Progenitor cell of endocrine pancreas (in vitro differentiated cells): Measurements from ENCODE around the gene DUSP3. TPM values are rescaled to one million over a fixed set of nuclear protein-coding genes. Genes with fewer than 3 reads are reported as not detected.

Experiments
- DNase-seq: peaks from one replicate; pipeline ENCODE4 v3.0.0; 2021; ENCODE audit warnings: low spot score; ENCODE audit not compliant: unreplicated experiment
- H3K27ac Mint-ChIP-seq: 2 replicates; pipeline ENCODE4 v1.8.0; 2021; ENCODE audit warnings: mild to moderate bottlenecking, moderate library complexity, mixed read lengths
- H3K27me3 Mint-ChIP-seq: 2 replicates; pipeline ENCODE4 v1.8.0; 2021; ENCODE audit warnings: mixed read lengths
- H3K36me3 Mint-ChIP-seq: 2 replicates; pipeline ENCODE4 v1.8.0; 2022; ENCODE audit warnings: mixed read lengths; ENCODE audit not compliant: insufficient read depth
- H3K4me1 Mint-ChIP-seq: 2 replicates; pipeline ENCODE4 v1.8.0; 2021; ENCODE audit warnings: low read depth, mixed read lengths
- H3K4me3 Mint-ChIP-seq: 2 replicates; pipeline ENCODE4 v1.8.0; 2021; ENCODE audit warnings: low read depth, mild to moderate bottlenecking, moderate library complexity, mixed read lengths
- H3K9me3 Mint-ChIP-seq: 2 replicates; pipeline ENCODE4 v1.8.0; 2021; ENCODE audit warnings: low read depth, mixed read lengths
- CTCF ChIP-seq: fragments of 200-600 bp; sonication (generic); IDR thresholded peaks from one replicate; pipeline ENCODE4 v1.5.0; 2021; ENCODE audit warnings: antibody characterized with exemption, mild to moderate bottlenecking; ENCODE audit not compliant: unreplicated experiment
- total RNA-seq: library from RNA; stranded (reverse); gene quantifications from 2 replicates; pipeline ENCODE4 v1.2.1, GENCODE V29; 2021

DUSP3 gene
- total RNA-seq, 1 donor from 2014 or later = 58.0 TPM

- H3K27ac Mint-ChIP-seq = no peak overlapping the region
- DNase-seq = no peak
- no peak overlapping the region for H3K4me3 Mint-ChIP-seq
- H3K4me1 Mint-ChIP-seq = no peaks in the 10 kb centered on the region
- no peaks in the 10 kb centered on the region for H3K36me3 Mint-ChIP-seq
- peaks cover 11% of the 10 kb centered on the region for H3K27me3 Mint-ChIP-seq
- TF ChIP-seq CTCF = no peak
- peaks cover 2% of the 10 kb centered on the region for H3K9me3 Mint-ChIP-seq
Measured at GRCh38 chr17:43736389-43736788, 42.4 kb downstream of the DUSP3 start.

DNA sequence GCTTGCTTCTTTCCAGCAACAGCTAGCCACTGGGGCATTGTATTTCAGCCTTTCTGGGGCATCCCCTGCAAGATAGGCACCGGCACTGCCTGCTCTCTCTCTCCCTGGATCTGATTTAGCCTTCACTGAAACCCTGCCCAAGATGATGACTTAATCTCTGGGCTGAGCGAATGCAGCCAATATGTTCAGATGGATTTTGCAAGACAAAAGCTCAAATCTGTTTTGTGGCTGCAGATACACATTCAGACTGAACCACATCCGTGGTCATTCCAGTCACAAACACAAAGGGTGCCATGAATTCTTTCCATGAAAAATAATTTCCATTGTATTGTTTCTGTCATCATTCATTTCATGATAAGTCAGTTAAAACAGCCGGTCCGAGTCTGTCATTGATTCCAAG, 44.4 kb downstream of the DUSP3 start:
- no peak for DNase-seq
- peaks cover 2% of the 10 kb centered on the region for H3K9me3 Mint-ChIP-seq
- H3K27me3 Mint-ChIP-seq = peaks cover 8% of the 10 kb centered on the region
- no peaks in the 10 kb centered on the region for H3K4me1 Mint-ChIP-seq
- no peak overlapping the region for H3K4me3 Mint-ChIP-seq
- H3K27ac Mint-ChIP-seq = no peak overlapping the region
- no peaks in the 10 kb centered on the region for H3K36me3 Mint-ChIP-seq
- TF ChIP-seq CTCF = no peak

- H3K4me3 Mint-ChIP-seq = no peak overlapping the region
- peaks cover 2% of the 10 kb centered on the region for H3K9me3 Mint-ChIP-seq
- TF ChIP-seq CTCF = no peak
- H3K36me3 Mint-ChIP-seq = no peaks in the 10 kb centered on the region
- no peak overlapping the region for H3K27ac Mint-ChIP-seq
- no peaks in the 10 kb centered on the region for H3K4me1 Mint-ChIP-seq
- no peak for DNase-seq
- peaks cover 8% of the 10 kb centered on the region for H3K27me3 Mint-ChIP-seq
Measured at GRCh38 chr17:43733956-43734355, 44.8 kb downstream of the DUSP3 start.

DNA sequence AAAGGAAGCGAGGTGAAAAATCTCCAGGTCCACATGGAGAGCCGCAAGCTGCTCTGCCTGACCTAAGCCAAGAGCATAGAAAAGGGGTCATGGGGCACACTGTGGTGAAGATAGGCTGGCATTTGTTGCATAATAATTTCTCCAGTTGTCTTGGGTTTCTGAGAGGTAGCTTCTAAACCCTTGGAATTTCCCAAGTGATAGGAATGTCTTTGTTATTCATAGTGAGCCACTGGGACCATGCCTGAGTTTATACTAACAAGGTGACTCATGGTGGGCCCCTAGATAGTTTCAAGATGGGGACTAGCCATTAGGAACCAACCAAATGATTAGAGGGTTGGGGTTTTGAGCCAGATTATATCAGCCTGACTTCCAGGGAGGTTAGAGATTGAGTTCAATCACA, 45.8 kb downstream of the DUSP3 start:
- no peak overlapping the region for H3K4me3 Mint-ChIP-seq
- DNase-seq = no peak
- TF ChIP-seq CTCF = no peak

GRCh38 chr17:43728081-43728480, 50.7 kb downstream of the DUSP3 start:
- H3K4me1 Mint-ChIP-seq = peaks cover 5% of the 10 kb centered on the region
- DNase-seq = no peak
- H3K4me3 Mint-ChIP-seq = no peak overlapping the region
- no peak for TF ChIP-seq CTCF
- H3K36me3 Mint-ChIP-seq = no peaks in the 10 kb centered on the region
- H3K27ac Mint-ChIP-seq = no peak overlapping the region
- no peaks in the 10 kb centered on the region for H3K27me3 Mint-ChIP-seq
- H3K9me3 Mint-ChIP-seq = peaks cover under 1% of the 10 kb centered on the region

More for the DNA sequence above, 45.8 kb downstream of the DUSP3 start:
- no peaks in the 10 kb centered on the region for H3K36me3 Mint-ChIP-seq
- H3K9me3 Mint-ChIP-seq = peaks cover 2% of the 10 kb centered on the region
- H3K27me3 Mint-ChIP-seq = peaks cover 5% of the 10 kb centered on the region
- no peaks in the 10 kb centered on the region for H3K4me1 Mint-ChIP-seq
- H3K27ac Mint-ChIP-seq = no peak overlapping the region
